ENCODE data around the gene MIDN. TPM values are rescaled to one million over a fixed set of nuclear protein-coding genes. Genes with fewer than 3 reads are reported as not detected.

The MIDN gene
- total and polyA plus RNA-seq, 4 experiments from 2014 or later: 0.75 to 34.0 (median 18.2) TPM

DNA sequence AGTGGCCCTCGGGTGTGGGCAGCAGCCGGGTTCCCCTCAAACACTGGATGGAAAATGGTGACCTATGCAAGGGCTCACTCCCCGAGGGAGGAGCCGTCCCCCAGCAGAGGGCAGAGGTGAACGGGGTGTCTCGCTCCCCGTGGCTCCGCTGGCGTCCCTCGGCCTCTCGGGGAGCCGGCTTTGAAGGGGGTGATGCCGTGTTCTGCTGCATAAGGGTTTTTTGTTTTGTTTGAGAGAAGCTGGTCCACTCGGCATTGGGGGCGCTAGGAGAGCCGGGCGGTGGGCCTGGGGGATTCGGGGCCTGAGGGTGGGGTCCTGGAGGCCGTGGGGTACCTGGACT, 41.3 kb downstream of the MIDN start:
- Histone ChIP-seq H3K4me3 (ENCODE audit: low read length in 2 of 2) (no peak overlapping the region), H3K27ac (ENCODE audit: low read depth, low read length) (no peak overlapping the region), H3K36me3 (ENCODE audit: insufficient read depth, low read length) (no peaks in the 10 kb centered on the region), H3K27me3 (ENCODE audit: insufficient read depth, low read length) (peaks cover 10% of the 10 kb centered on the region), H3K4me1 (ENCODE audit: insufficient read depth, low read length) (peaks cover 3% of the 10 kb centered on the region), H3K9me3 (ENCODE audit: control insufficient read depth in 1 of 2, low read length in 2 of 2) (no peaks in the 10 kb centered on the region)
- Mint-ChIP-seq H3K9me3 (no peaks in the 10 kb centered on the region), H3K36me3 (no peaks in the 10 kb centered on the region), H3K27ac (no peak overlapping the region), H3K4me3 (no peak overlapping the region), H3K27me3 (peaks cover 15 to 22% of the 10 kb centered on the region in 2 donors), H3K4me1 (peaks cover 1 to 9% (median 3%) of the 10 kb centered on the region in 4 donors)
- POLR2A ChIA-PET (ENCODE audit: partially characterized antibody): interaction anchor here (1.5 kb wide), 1 partner anchor 15 kb away, joined by 3 read pairs; the partner anchor contains the start of gene FAM174C
- intact Hi-C loops (cut with micrococcal nuclease): loop anchor here (10.0 kb wide), 1 partner anchor 55 kb away; no protein-coding TSS in a partner anchor
- CTCF ChIA-PET (ENCODE audit: partially characterized antibody): no interaction called here
- no peak for DNase-seq

DNA sequence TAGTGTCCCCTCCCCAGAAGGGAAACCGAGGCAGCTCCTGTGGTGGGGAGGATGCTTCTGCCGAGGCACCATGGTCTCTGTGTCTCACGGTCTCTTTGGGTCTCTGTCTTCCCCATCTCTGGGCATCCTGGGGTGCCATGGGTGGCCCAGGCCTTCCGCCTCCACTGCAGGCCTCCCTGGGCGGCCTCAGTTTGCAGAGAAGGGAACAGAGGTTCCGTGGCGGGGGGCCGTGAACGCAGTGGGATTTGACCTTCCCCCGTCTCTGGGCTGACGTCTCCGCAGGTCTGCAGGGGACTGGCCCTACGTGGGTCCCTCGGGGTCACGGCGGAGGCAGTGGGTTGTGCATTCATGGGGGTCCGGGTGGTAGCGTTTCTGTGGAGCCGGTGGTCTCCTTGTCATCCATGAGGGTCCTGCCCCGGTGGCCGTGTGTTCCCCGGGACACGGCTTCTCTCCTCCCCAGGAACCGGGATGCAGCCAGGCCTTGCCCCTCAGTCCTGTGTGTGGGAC, 41.9 kb downstream of the MIDN start:
- Mint-ChIP-seq H3K9me3 (no peaks in the 10 kb centered on the region), H3K36me3 (no peaks in the 10 kb centered on the region), H3K4me1 (peaks cover 0 to 5% (median 3%) of the 10 kb centered on the region in 4 donors), H3K4me3 (no peak overlapping the region), H3K27me3 (peaks cover 12 to 19% of the 10 kb centered on the region in 2 donors), H3K27ac (no peak overlapping the region)
- H3K27ac ChIP-seq (ENCODE audit: low read depth, low read length): no peak overlapping the region
- peaks cover 14% of the 10 kb centered on the region for H3K27me3 ChIP-seq (ENCODE audit: insufficient read depth, low read length)
- H3K9me3 ChIP-seq (ENCODE audit: control insufficient read depth in 1 of 2, low read length in 2 of 2): no peaks in the 10 kb centered on the region
- CTCF ChIA-PET (ENCODE audit: partially characterized antibody): no interaction called here
- DNase-seq: no peak
- H3K36me3 ChIP-seq (ENCODE audit: insufficient read depth, low read length): no peaks in the 10 kb centered on the region
- H3K4me1 ChIP-seq (ENCODE audit: insufficient read depth, low read length): peaks cover 6% of the 10 kb centered on the region
- intact Hi-C loops (cut with micrococcal nuclease): loop anchor here (10.0 kb wide), 1 partner anchor 55 kb away; no protein-coding TSS in a partner anchor
- POLR2A ChIA-PET (ENCODE audit: partially characterized antibody): interaction anchor here (1.5 kb wide), 1 partner anchor 15 kb away, joined by 3 read pairs; the partner anchor contains the start of gene FAM174C
- H3K4me3 ChIP-seq (ENCODE audit: low read length in 2 of 2): no peak overlapping the region

DNA sequence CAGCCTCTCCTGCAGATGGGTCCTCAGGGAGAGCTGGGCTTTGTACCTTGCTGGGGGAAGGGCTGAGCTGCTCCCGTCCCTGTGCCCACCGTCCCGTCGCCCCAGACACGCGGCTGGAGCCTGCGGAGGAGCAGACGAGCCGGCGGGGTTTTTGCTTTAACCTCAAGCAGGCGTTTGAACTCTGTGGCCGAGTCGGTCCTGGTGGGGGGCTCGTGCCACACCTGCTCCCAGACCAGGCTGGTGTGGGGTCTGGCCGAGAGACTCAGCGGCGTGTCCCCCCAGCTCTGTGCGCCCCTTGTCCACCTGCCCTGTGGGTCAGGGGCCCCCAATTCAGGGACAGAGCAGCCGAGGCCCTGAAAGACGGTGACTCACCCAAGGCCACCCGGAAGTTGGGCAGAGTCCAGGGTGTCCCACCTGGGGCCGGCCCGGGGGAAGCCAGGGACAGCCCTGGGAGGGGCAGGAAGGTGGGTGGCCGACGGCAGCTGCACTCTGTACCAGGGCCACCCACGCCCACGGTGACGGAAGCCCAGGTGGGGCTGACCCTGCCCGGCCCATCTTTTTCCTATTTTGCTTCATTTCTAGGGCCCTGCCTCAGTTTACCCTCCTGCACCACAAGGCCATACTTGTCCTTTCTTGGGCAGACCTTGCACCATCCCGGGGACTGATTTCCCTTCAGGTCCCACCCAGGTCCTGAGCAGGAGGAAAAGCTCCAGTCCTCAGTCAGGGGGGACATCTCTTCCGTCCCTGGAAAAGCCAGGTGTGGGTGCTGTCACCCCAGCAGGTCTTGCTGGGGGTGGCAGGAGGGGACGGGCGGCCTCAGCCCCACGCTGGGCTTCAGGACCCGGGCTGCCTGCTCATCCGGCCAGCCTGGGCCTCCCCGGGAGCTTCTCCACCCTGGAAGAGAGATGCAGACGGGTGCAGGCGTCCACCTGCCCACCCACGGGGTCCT, 42.6 kb downstream of the MIDN start:
- POLR2A ChIA-PET (ENCODE audit: partially characterized antibody): interaction anchor here (0.6 to 1.5 kb wide), 2 partner anchors 16 to 457 kb away, joined by 3 read pairs; partner anchors contain the start of gene FAM174C
- CTCF ChIA-PET (ENCODE audit: partially characterized antibody): no interaction called here
- no peak overlapping the region for H3K4me3 Mint-ChIP-seq

DNA sequence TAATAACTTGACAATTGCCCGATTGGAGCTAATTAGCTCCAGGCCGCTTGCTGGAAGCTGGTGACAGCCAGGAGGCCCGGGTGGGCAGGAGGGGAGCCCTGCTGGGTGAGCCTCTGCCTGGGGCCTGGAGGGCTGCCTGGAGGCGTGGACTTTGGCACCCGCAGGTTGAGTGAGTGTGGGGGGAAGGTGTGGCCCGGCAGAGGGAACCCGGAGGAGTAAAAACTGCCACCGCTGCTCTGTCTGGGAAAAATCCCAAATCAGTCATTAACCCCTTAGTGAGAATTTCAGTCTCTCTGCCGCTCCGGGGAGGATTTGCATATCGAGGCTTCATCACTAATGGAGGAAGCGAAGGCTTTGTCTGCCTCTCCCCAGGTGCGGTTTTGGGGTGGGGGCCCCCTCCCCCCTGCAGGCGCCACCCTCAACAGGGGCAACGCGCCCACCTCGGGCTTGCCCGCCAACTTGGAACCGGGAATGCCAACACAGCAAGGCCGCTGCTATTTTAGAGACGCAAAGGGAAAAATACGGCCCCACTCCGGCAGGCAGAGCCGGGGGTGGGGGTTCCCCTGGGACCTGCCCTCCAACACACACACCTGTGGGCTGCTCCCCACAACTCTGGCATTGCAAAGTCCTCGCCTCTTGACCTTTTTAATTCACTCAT, 43.5 kb downstream of the MIDN start:
- Mint-ChIP-seq H3K9me3 (no peaks in the 10 kb centered on the region), H3K36me3 (no peaks in the 10 kb centered on the region), H3K4me1 (no peaks in the 10 kb centered on the region), H3K4me3 (no peak overlapping the region), H3K27me3 (peaks cover 12 to 19% of the 10 kb centered on the region in 2 donors), H3K27ac (peak overlapping the region in 1 of 7 donors; percentile 56)
- Histone ChIP-seq H3K9me3 (ENCODE audit: control insufficient read depth in 1 of 2, low read length in 2 of 2) (no peaks in the 10 kb centered on the region), H3K36me3 (ENCODE audit: insufficient read depth, low read length) (no peaks in the 10 kb centered on the region), H3K27me3 (ENCODE audit: insufficient read depth, low read length) (peaks cover 9% of the 10 kb centered on the region), H3K27ac (ENCODE audit: low read depth, low read length) (no peak overlapping the region), H3K4me3 (ENCODE audit: low read length in 2 of 2) (no peak overlapping the region), H3K4me1 (ENCODE audit: insufficient read depth, low read length) (peaks cover 6% of the 10 kb centered on the region)
- ChIA-PET POLR2A (ENCODE audit: partially characterized antibody) (interaction anchor here (0.6 kb wide), 1 partner anchor 456 kb away, joined by 3 read pairs; no protein-coding TSS in a partner anchor), CTCF (ENCODE audit: partially characterized antibody) (no interaction called here)
- no peak for DNase-seq
- intact Hi-C loops (cut with micrococcal nuclease): loop anchor here (10.0 kb wide), 1 partner anchor 53 kb away; no protein-coding TSS in a partner anchor

More for the DNA sequence above, 42.6 kb downstream of the MIDN start:
- Histone ChIP-seq H3K9me3 (ENCODE audit: control insufficient read depth in 1 of 2, low read length in 2 of 2) (no peaks in the 10 kb centered on the region), H3K27me3 (ENCODE audit: insufficient read depth, low read length) (peaks cover 14% of the 10 kb centered on the region), H3K36me3 (ENCODE audit: insufficient read depth, low read length) (no peaks in the 10 kb centered on the region), H3K4me1 (ENCODE audit: insufficient read depth, low read length) (peaks cover 9% of the 10 kb centered on the region), H3K4me3 (ENCODE audit: low read length in 2 of 2) (no peak overlapping the region), H3K27ac (ENCODE audit: low read depth, low read length) (no peak overlapping the region)
- Mint-ChIP-seq H3K27ac (no peak overlapping the region), H3K4me1 (peaks cover 0 to 5% (median 3%) of the 10 kb centered on the region in 4 donors), H3K36me3 (no peaks in the 10 kb centered on the region), H3K27me3 (peaks cover 12 to 19% of the 10 kb centered on the region in 2 donors), H3K9me3 (no peaks in the 10 kb centered on the region)
- DNase-seq: no peak
- intact Hi-C loops (cut with micrococcal nuclease): loop anchor here (10.0 kb wide), 1 partner anchor 54 kb away; no protein-coding TSS in a partner anchor

DNA sequence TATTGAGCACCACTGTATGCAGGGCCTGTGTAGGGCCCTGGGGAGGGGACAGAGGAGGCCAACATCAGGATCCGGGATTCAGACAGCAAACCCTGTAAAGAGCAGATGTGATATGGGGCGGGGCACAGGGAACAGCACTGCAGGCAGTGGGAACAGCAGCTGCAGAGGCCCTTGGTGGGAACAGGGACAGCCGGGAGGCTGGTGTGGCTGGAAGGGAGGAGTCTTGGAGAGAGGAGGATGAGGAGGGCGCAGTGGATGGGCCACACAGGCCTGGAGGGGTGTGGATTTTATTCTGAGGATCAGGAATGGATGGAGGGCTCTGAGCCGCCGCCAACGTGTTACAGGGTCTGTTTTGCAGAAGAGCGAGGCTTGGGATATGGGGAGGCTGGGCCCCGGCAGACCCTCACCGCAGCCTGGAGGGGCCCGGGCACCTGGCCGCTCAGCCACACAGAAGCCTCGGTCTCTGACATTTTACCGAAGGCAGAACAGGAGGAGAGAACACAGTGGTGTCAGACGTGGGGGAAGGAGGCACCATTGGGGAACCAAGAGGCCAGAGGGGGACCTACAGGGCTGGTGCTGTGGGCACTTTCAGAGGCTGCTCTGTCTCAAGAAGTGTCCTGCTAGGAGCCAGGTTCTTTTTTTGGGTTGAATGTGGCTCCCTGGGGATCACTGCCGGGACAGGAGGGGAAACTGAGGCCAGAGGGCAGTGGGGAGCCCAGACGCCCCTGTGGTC, 44.2 kb downstream of the MIDN start:
- Mint-ChIP-seq H3K27ac (peak overlapping the region in 1 of 7 donors; percentile 56), H3K4me1 (no peaks in the 10 kb centered on the region), H3K36me3 (no peaks in the 10 kb centered on the region), H3K4me3 (no peak overlapping the region), H3K27me3 (peaks cover 15 to 19% of the 10 kb centered on the region in 2 donors), H3K9me3 (no peaks in the 10 kb centered on the region)
- no peaks in the 10 kb centered on the region for H3K9me3 ChIP-seq (ENCODE audit: control insufficient read depth in 1 of 2, low read length in 2 of 2)
- ChIA-PET CTCF (ENCODE audit: partially characterized antibody) (no interaction called here), POLR2A (ENCODE audit: partially characterized antibody) (no interaction called here)
- H3K36me3 ChIP-seq (ENCODE audit: insufficient read depth, low read length): no peaks in the 10 kb centered on the region
- H3K4me3 ChIP-seq (ENCODE audit: low read length in 2 of 2): no peak overlapping the region
- no peak for DNase-seq
- peaks cover 6% of the 10 kb centered on the region for H3K27me3 ChIP-seq (ENCODE audit: insufficient read depth, low read length)
- H3K27ac ChIP-seq (ENCODE audit: low read depth, low read length): no peak overlapping the region
- intact Hi-C loops (cut with micrococcal nuclease): loop anchor here (10.0 kb wide), 1 partner anchor 52 kb away; no protein-coding TSS in a partner anchor
- peaks cover 6% of the 10 kb centered on the region for H3K4me1 ChIP-seq (ENCODE audit: insufficient read depth, low read length)

DNA sequence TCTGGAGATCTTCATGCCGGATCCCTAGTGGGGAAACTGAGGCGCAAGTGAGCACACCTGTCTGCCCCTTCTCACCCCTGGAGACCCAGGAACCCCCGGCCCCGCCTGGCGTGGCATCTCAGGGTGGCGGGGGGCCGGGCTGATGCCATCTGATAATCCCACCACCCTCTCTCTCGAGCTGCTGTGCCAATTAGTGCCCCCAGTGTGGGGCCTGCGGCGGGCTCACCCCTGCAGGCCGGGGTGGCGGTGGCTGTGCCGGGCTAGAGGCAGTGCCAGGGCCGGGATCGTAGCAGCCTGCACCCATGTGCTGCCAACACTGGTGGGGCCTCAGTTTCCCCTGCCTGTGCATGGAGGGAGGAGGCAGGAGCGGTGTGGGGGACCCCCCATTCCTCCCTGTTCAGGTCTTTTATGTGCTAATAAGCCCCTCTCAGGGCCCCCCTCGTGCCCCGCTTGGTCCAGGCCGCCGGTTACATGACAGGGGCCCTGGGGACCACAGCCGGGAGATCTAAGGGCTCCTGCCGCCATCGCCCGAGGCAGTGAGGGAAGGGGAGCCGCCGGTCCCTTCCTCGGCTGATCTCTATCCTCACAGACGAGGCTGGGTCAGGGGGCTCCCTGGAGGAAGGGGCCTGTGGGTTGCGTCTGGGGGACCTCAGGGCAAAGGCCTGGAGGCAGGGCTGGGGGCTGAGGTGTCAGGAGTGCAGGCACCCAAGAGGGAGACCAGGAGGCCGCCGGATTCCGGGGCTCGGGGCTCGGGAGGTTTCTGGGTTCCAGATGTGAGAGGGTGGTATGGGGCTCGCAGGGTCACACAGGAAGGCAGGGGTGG, 45.6 kb downstream of the MIDN start:
- no peaks in the 10 kb centered on the region for H3K4me1 Mint-ChIP-seq
- no peak overlapping the region for H3K4me3 Mint-ChIP-seq
- no peak overlapping the region for H3K27ac ChIP-seq (ENCODE audit: low read depth, low read length)
- no peak overlapping the region for H3K4me3 ChIP-seq (ENCODE audit: low read length in 2 of 2)
- H3K36me3 Mint-ChIP-seq: no peaks in the 10 kb centered on the region
- peaks cover 6% of the 10 kb centered on the region for H3K27me3 ChIP-seq (ENCODE audit: insufficient read depth, low read length)
- H3K27me3 Mint-ChIP-seq: peaks cover 14 to 15% of the 10 kb centered on the region in 2 donors
- H3K4me1 ChIP-seq (ENCODE audit: insufficient read depth, low read length): peaks cover 6% of the 10 kb centered on the region
- H3K27ac Mint-ChIP-seq: no peak overlapping the region
- H3K9me3 ChIP-seq (ENCODE audit: control insufficient read depth in 1 of 2, low read length in 2 of 2): no peaks in the 10 kb centered on the region
- POLR2A ChIA-PET (ENCODE audit: partially characterized antibody): no interaction called here
- CTCF ChIA-PET (ENCODE audit: partially characterized antibody): no interaction called here
- H3K9me3 Mint-ChIP-seq: no peaks in the 10 kb centered on the region
- intact Hi-C loops (cut with micrococcal nuclease): loop anchor here (10.0 kb wide), 1 partner anchor 51 kb away; no protein-coding TSS in a partner anchor
- DNase-seq: no peak
- H3K36me3 ChIP-seq (ENCODE audit: insufficient read depth, low read length): no peaks in the 10 kb centered on the region
